Mucosa of stomach (tissue), 1 donor: ENCODE results near the gene SLC25A44.

ENCODE experiments used
- H3K27me3 ChIP-seq: one replicate; pipeline ENCODE4 v1.7.0; 2013; ENCODE audit warnings: mild to moderate bottlenecking, low read length; ENCODE audit not compliant: control insufficient read depth, insufficient read depth
- H3K36me3 ChIP-seq: one replicate; pipeline ENCODE4 v1.7.0; 2013; ENCODE audit warnings: low read length; ENCODE audit not compliant: control insufficient read depth, insufficient read depth
- H3K4me1 ChIP-seq: one replicate; pipeline ENCODE4 v1.7.0; 2013; ENCODE audit warnings: mild to moderate bottlenecking, low read length; ENCODE audit not compliant: control insufficient read depth, insufficient read depth
- H3K4me3 ChIP-seq: one replicate; pipeline ENCODE4 v1.7.0; 2013; ENCODE audit warnings: low read length
- H3K9ac ChIP-seq: one replicate; pipeline ENCODE4 v1.7.0; 2013; ENCODE audit warnings: mild to moderate bottlenecking, low read length, moderate library complexity
- H3K9me3 ChIP-seq: one replicate; pipeline ENCODE4 v1.7.0; 2013; ENCODE audit warnings: mild to moderate bottlenecking, low read length, moderate library complexity; ENCODE audit not compliant: control insufficient read depth
- donor health status: Pancreatic carcinoma.

The SLC25A44 gene, protein sequence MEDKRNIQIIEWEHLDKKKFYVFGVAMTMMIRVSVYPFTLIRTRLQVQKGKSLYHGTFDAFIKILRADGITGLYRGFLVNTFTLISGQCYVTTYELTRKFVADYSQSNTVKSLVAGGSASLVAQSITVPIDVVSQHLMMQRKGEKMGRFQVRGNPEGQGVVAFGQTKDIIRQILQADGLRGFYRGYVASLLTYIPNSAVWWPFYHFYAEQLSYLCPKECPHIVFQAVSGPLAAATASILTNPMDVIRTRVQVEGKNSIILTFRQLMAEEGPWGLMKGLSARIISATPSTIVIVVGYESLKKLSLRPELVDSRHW

DNA sequence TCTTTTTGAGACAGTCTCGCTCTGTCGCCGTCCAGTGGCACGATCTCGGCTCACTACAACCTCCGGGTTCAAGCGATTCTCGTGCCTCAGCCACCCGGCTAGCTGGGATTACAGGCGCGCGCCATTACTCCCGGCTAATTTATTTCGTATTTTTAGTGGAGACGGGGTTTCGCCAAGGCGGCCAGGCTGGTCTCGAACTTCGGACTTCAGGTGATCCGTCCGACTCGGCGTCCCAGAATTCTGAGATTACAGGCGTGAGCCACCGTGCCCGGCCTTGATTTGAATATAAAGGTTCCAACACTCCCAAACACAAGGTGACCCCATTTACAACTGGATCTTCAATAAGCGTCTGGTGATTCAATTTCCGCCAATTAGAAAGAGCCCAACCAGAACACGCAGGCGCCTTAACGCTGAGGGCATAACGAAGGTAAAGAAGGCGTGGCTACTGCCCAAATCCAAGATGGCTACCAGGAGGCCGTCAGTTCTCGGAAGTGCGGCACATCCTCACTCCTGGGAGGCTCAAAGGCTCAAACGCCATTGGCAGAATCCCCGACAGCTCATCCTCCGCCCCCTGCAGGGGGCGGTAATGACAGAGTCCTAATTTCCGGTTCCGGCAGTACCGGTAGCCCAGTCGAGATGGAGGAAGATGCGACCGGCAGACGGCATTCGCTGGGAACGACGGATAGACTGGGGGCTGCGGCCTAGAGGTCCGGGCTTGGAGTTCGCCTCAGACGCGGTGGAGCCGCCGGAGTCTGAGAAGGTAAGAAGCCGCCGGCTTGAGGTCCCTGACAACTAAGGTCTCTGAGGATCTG is at the start of gene SLC25A44:
TSS of gene SLC25A44 (plus strand) at position 617 of the 812 bp plus-strand sequence. CDS start 5,744 bp downstream, outside the sequence.
- H3K4me3 ChIP-seq = peak within 1 kb of the TSS; percentile 95
- H3K36me3 ChIP-seq = no peaks in the 10 kb centered on the region
- no peaks in the 10 kb centered on the region for H3K27me3 ChIP-seq
- no peaks in the 10 kb centered on the region for H3K9me3 ChIP-seq
- peak within 1 kb of the TSS; percentile 65 for H3K9ac ChIP-seq
- peaks cover 6% of the 10 kb centered on the region for H3K4me1 ChIP-seq

DNA sequence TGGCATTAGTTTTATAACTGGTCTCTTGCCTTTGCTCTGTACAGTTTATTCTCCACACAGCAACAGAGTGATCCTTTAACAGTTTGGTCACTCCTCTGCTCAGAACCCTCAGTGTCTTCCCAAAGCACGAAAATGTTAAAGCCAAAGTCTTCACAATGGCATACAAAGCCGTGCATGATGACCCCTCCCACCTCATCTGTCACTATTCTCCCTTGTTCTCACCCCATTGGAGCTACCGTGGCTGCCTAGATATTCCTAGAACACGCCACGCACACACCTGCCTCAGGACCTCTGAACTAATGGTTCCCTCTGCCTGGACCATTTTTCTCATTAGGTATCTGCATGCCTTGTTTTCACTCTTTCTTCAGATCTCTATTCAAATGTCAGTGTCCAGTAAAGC is 49.2 kb upstream of the SLC25A44 start:
- Histone ChIP-seq H3K4me3 (no peak overlapping the region), H3K4me1 (peaks cover 14% of the 10 kb centered on the region), H3K27me3 (peaks cover 6% of the 10 kb centered on the region), H3K36me3 (no peaks in the 10 kb centered on the region), H3K9me3 (no peaks in the 10 kb centered on the region), H3K9ac (no peak overlapping the region)

DNA sequence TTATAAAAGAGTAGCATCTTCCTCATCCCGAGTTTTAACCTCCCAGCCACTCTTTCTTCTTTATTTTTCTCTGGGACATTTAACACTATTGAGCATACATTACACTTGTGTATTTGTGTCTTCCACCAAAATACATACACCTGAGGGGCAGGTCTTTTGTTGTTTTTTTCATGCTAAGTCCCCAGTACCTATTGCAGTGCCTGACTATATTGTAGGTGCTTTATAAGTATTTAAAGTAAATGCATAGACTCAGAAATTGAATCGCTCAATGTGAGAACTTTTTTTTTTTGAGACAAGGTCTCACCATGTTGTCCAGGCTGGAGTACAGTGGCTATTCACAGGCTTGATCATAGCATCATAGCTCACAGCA is 48.3 kb upstream of the SLC25A44 start:
- peaks cover 6% of the 10 kb centered on the region for H3K27me3 ChIP-seq
- H3K9me3 ChIP-seq = no peaks in the 10 kb centered on the region
- no peak overlapping the region for H3K9ac ChIP-seq
- no peak overlapping the region for H3K4me3 ChIP-seq
- H3K4me1 ChIP-seq = peaks cover 14% of the 10 kb centered on the region
- H3K36me3 ChIP-seq = no peaks in the 10 kb centered on the region

DNA sequence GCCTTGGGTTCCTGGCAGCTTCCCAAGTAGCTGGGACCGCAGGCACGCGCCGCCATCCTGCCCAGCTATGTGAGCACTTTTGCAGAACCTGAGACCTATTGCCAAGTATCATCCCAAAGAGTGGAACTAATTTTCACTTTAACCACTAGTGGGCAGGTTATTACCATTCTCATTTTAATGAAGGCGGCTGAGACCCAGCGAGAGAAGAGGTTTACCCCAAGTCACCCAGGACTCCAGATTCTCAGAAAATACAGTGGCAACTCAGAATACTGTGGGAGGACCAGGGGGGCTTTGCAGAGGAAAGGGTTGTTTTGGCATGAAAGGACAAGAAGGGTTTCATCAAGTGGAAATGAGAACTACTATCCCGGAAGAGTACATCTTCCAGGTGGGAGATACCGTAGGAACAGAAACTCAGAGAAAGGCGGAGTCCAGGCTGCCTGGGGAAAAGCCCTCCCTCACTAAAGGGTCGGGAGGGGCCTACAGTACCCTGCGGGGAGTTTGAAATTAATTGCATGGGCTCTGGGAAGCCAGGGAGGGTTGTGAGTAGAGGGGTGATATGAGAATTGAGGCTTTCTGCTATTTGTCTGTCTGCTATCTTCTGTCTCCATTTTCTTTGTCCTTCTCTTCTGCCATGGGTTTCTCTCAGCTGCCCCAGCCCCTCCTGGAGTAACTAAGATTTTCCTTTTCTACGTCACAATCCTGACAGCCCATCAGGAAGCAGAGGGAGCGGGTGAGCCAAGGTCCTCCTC is 47.7 kb upstream of the SLC25A44 start:
- Histone ChIP-seq H3K4me3 (no peak overlapping the region), H3K4me1 (peaks cover 14% of the 10 kb centered on the region), H3K9ac (peak overlapping the region; percentile 45), H3K36me3 (no peaks in the 10 kb centered on the region), H3K27me3 (peaks cover 6% of the 10 kb centered on the region), H3K9me3 (no peaks in the 10 kb centered on the region)

DNA sequence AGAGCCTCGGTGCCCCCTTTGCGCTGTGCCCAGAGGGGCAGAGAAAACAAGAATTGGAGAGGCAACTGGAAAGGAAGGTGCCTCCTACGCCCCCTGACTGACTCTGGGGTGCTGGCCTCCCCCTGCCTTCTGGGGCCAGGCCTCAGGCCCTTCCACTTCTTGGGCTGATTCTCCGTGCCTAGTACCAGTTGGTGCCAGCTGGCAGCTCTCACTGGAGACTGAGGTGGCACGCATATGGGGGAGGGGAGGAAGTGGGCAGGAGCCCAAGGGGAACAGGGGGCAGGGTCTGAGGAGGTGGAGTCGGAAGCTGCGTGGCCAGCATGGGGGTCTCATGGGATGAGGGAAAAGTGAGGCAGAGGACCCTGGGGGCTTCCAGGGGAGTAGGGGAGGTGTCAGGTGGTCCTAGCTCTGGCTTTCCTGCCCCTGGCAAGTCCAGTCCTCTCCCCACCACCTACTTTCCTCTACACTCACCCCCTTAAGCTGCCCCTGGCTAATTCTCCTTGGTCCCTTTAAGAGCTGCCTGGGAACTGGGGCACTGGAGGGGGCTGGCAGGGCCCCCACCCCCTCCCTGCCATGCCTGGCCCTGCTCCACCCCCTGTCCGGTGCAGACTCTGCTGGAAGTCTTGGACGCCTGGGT is 47.0 kb upstream of the SLC25A44 start:
- Histone ChIP-seq H3K27me3 (peaks cover 6% of the 10 kb centered on the region), H3K9ac (peak overlapping the region; percentile 45), H3K9me3 (no peaks in the 10 kb centered on the region), H3K4me1 (peaks cover 14% of the 10 kb centered on the region), H3K36me3 (no peaks in the 10 kb centered on the region), H3K4me3 (no peak overlapping the region)

DNA sequence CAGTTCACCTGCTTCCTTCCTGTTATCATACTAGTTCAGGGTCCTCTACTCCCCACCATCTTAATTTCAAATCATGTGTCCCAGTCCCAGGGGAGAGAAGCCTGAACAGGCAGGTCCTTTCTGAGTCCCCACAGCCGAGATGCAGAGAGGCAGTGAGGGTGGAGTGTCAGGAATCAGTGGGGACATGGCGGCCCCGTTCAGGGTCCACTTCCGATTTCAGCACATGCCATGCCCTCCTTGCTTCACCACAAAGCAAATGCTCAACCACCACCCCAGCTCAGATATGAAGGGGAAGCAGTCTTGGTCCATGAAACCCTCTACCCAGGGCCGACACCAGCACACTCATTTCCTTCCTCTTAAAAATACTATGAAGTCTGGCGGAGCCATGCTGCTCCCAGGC is 45.7 kb upstream of the SLC25A44 start:
- Histone ChIP-seq H3K9me3 (no peaks in the 10 kb centered on the region), H3K27me3 (peaks cover 6% of the 10 kb centered on the region), H3K4me3 (no peak overlapping the region), H3K9ac (no peak overlapping the region), H3K36me3 (no peaks in the 10 kb centered on the region), H3K4me1 (peaks cover 19% of the 10 kb centered on the region)

DNA sequence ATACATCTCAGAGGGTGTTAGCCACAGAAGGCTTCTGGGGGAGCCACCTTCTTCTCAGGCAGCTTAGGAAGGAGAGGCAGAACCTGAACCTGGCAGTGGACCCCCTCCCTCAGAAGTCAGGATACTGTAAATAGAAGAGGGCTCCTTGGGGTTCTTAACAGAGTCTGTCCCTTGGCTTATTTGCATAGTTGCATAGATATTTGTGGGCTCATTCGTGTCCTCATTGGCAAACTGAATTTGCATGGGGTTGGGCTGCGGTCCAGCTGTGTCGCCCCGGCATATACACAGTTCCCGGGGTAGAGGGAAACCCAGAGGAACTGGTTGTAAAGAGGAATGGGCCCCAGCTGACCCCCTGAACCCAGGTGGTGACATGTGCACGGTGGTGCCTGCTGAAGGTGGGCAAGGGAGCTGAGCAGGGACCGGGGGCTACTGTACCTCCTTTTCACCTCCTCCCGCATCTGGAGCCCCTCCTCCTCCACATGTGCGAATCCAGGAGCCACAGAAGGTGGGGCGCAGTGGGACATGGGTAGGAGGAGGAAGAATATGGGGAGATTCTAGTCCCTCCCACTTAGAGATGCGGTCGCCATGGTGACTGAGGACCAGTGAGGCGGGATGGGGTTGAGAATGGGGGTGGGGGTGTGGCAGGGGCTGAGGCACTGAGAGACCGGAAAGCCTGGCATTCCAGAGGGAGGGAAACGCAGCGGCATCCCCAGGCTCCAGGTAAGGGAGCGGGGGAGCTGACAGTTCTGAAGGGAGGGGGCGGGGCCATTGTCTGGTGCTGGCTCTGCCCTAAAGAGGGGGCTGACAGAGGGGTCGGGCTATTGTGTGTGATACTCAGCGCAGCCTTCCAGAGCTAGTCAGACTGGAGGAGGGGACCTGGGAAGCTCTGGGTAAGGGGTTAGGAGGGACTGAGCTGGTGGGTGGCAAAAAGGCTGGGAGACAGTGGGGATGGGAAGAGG is 44.3 kb upstream of the SLC25A44 start:
- Histone ChIP-seq H3K36me3 (no peaks in the 10 kb centered on the region), H3K4me1 (peaks cover 28% of the 10 kb centered on the region), H3K27me3 (peaks cover 6% of the 10 kb centered on the region), H3K9ac (no peak overlapping the region), H3K9me3 (no peaks in the 10 kb centered on the region), H3K4me3 (no peak overlapping the region)

DNA sequence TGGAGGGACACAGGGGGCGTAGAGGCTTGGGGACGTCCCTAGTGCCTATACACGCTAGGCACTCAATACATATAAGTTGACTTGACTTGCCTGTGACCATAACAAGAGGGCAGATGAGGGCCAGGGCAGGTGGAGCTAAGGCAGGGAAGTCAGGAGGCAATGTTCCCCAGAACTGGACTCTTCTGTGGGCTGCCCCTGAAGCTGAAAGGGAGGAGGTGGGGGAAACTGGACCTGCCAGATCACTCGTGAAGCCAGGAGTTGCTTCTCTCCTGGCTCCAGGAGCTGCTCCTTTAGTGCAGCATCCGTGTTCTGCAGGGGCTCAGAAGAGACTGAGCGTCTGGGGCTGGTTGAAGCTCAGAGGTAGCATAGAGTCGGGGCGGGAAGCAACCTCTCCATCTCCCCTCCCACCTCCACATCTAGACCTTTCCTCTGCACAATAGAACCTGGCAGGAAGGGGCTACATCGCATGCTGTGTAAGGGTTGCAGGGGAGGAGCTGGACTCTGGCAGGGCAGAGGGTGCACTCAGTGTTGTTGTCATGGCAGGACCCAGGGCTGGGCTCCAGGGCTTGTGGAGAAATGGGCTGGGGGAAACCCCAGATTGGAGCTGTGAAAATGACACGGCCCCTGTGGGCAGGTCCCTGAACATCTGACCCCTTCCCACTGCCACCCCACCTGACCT is 43.4 kb upstream of the SLC25A44 start:
- Histone ChIP-seq H3K4me1 (peaks cover 28% of the 10 kb centered on the region), H3K4me3 (no peak overlapping the region)

DNA sequence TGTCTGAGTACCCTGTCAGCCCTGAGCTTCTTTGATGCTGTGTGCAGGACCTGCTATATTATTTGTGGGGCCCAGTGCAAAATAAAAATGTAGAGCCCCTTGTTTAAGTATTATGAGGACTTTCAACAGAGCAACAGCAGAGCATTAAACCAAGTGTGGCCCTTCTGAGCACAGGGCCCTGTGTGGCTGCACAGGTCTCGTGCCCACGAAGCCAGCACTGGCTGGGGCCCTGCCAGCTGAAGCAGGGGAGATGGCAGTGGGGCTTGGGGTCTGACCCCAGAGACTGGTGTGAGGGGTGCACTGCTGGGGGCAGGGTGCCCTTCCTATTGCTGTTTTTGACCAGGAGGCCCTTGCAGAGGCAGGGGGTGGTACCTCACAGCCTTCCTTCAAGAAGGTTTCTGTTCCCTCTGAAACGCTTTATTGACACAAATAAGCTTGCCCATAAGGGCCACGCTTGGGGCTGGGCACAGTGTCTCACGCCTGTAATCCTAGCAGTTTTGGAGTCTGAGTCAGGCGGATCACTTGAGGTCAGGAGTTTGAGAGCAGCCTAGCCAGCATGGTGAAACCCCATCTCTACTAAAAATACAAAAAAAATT is 42.7 kb upstream of the SLC25A44 start:
- H3K36me3 ChIP-seq = no peaks in the 10 kb centered on the region
- H3K4me1 ChIP-seq = peaks cover 25% of the 10 kb centered on the region
- H3K9me3 ChIP-seq = no peaks in the 10 kb centered on the region
- H3K4me3 ChIP-seq = no peak overlapping the region
- H3K9ac ChIP-seq = no peak overlapping the region
- H3K27me3 ChIP-seq = peaks cover 6% of the 10 kb centered on the region

More for the DNA sequence above, 43.4 kb upstream of the SLC25A44 start:
- no peaks in the 10 kb centered on the region for H3K9me3 ChIP-seq
- H3K36me3 ChIP-seq = no peaks in the 10 kb centered on the region
- no peak overlapping the region for H3K9ac ChIP-seq
- H3K27me3 ChIP-seq = peaks cover 6% of the 10 kb centered on the region

DNA sequence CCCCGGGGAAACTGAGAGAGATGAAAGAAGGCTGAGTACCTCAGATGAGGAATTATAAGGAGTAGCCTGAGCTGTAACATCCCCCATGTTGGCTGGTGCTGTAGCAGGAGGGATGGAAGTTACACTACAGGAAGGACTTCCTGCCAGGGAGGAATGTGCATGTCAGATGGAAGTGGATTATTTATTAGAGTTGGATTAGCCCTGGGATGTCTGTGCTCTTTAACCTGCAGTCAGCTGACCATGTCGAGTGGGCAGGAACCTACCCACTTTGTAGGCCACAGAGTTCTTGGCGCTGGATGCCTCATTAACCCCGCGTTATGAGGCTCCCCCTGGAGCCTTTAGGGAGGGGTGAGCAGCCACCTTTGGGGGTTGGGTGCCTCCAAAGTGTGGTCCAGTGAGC is 41.3 kb upstream of the SLC25A44 start:
- no peaks in the 10 kb centered on the region for H3K9me3 ChIP-seq
- H3K4me1 ChIP-seq = peaks cover 15% of the 10 kb centered on the region
- H3K36me3 ChIP-seq = no peaks in the 10 kb centered on the region
- peaks cover 6% of the 10 kb centered on the region for H3K27me3 ChIP-seq
- H3K4me3 ChIP-seq = no peak overlapping the region
- no peak overlapping the region for H3K9ac ChIP-seq
